HG03064 (cell line): ENCODE results near the gene USP17L28.
"Not testable (repeated sequence)": the region's sequence is repeated elsewhere in the genome, so short reads cannot be mapped to it uniquely, and the experiment has no call there.

Experiments used
- ATAC-seq: cut with Tn5 transposase; IDR thresholded peaks from one replicate; pipeline ENCODE4 v1.9.1; 2021; ENCODE audit warnings: low read depth; ENCODE audit not compliant: unreplicated experiment

The USP17L28 gene, protein sequence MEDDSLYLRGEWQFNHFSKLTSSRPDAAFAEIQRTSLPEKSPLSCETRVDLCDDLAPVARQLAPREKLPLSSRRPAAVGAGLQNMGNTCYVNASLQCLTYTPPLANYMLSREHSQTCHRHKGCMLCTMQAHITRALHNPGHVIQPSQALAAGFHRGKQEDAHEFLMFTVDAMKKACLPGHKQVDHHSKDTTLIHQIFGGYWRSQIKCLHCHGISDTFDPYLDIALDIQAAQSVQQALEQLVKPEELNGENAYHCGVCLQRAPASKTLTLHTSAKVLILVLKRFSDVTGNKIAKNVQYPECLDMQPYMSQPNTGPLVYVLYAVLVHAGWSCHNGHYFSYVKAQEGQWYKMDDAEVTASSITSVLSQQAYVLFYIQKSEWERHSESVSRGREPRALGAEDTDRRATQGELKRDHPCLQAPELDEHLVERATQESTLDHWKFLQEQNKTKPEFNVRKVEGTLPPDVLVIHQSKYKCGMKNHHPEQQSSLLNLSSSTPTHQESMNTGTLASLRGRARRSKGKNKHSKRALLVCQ

DNA sequence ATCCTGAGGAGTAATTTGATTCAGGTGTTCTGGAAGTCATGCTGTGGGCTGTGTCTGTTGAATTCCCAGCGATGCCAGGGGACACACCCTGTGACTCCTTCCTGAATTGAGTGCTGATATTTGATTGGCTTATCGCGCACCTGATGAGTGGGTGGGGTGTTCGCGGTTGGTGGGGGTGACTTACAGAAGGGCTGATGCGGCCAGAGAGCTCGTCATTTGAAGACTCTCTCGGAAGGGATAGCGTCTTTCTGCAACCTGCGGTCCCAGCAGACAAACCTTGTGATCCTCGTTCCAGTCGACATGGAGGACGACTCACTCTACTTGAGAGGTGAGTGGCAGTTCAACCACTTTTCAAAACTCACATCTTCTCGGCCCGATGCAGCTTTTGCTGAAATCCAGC, at the start of gene USP17L28:
Gene USP17L28 (plus strand): TSS at position 301 of the 400 bp plus-strand sequence. CDS start 0 bp downstream, at position 301.
- not testable (repeated sequence) for ATAC-seq

DNA sequence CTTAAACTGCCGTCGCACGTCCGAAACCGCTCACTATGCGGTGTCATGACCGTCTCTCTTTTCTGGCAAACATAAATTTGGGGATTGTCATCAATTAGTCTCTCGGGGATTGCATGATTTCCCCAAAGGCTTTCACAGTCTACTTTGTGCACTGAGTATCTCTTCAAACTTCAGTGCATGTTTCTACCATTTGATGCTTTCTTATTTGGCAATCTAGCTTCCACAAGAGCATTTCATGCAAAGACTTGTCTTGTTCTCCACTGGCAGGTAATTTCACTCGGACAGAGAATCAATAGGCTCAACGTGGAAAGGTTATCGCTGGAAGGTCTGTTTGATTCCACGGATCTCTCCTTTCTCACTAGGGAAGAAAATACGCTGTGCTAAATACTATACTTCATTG, 24.5 kb upstream of the USP17L28 start:
- ATAC-seq, result not testable (repeated sequence)

DNA sequence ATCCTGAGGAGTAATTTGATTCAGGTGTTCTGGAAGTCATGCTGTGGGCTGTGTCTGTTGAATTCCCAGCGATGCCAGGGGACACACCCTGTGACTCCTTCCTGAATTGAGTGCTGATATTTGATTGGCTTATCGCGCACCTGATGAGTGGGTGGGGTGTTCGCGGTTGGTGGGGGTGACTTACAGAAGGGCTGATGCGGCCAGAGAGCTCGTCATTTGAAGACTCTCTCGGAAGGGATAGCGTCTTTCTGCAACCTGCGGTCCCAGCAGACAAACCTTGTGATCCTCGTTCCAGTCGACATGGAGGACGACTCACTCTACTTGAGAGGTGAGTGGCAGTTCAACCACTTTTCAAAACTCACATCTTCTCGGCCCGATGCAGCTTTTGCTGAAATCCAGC, 23.8 kb upstream of the USP17L28 start, which contains the start of gene USP17L24:
Gene USP17L24 (plus strand): TSS at position 301 of the 400 bp plus-strand sequence. CDS start 0 bp downstream, at position 301.
- ATAC-seq, result not testable (repeated sequence)

DNA sequence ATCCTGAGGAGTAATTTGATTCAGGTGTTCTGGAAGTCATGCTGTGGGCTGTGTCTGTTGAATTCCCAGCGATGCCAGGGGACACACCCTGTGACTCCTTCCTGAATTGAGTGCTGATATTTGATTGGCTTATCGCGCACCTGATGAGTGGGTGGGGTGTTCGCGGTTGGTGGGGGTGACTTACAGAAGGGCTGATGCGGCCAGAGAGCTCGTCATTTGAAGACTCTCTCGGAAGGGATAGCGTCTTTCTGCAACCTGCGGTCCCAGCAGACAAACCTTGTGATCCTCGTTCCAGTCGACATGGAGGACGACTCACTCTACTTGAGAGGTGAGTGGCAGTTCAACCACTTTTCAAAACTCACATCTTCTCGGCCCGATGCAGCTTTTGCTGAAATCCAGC, 19.1 kb upstream of the USP17L28 start, which contains the start of gene USP17L25:
Gene USP17L25 (plus strand): TSS at position 301 of the 400 bp plus-strand sequence. CDS start 0 bp downstream, at position 301.
- ATAC-seq, result not testable (repeated sequence)

DNA sequence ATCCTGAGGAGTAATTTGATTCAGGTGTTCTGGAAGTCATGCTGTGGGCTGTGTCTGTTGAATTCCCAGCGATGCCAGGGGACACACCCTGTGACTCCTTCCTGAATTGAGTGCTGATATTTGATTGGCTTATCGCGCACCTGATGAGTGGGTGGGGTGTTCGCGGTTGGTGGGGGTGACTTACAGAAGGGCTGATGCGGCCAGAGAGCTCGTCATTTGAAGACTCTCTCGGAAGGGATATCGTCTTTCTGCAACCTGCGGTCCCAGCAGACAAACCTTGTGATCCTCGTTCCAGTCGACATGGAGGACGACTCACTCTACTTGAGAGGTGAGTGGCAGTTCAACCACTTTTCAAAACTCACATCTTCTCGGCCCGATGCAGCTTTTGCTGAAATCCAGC, 14.3 kb upstream of the USP17L28 start, which contains the start of gene USP17L26:
Gene USP17L26 (plus strand): TSS at position 301 of the 400 bp plus-strand sequence. CDS start 0 bp downstream, at position 301.
- not testable (repeated sequence) for ATAC-seq

DNA sequence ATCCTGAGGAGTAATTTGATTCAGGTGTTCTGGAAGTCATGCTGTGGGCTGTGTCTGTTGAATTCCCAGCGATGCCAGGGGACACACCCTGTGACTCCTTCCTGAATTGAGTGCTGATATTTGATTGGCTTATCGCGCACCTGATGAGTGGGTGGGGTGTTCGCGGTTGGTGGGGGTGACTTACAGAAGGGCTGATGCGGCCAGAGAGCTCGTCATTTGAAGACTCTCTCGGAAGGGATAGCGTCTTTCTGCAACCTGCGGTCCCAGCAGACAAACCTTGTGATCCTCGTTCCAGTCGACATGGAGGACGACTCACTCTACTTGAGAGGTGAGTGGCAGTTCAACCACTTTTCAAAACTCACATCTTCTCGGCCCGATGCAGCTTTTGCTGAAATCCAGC, 9.6 kb upstream of the USP17L28 start, which contains the start of gene USP17L5:
Gene USP17L5 (plus strand): TSS at position 301 of the 400 bp plus-strand sequence. CDS start 0 bp downstream, at position 301.
- ATAC-seq, result not testable (repeated sequence)

DNA sequence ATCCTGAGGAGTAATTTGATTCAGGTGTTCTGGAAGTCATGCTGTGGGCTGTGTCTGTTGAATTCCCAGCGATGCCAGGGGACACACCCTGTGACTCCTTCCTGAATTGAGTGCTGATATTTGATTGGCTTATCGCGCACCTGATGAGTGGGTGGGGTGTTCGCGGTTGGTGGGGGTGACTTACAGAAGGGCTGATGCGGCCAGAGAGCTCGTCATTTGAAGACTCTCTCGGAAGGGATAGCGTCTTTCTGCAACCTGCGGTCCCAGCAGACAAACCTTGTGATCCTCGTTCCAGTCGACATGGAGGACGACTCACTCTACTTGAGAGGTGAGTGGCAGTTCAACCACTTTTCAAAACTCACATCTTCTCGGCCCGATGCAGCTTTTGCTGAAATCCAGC, 4.8 kb upstream of the USP17L28 start, which contains the start of gene USP17L27:
Gene USP17L27 (plus strand): TSS at position 301 of the 400 bp plus-strand sequence. CDS start 0 bp downstream, at position 301.
- not testable (repeated sequence) for ATAC-seq

DNA sequence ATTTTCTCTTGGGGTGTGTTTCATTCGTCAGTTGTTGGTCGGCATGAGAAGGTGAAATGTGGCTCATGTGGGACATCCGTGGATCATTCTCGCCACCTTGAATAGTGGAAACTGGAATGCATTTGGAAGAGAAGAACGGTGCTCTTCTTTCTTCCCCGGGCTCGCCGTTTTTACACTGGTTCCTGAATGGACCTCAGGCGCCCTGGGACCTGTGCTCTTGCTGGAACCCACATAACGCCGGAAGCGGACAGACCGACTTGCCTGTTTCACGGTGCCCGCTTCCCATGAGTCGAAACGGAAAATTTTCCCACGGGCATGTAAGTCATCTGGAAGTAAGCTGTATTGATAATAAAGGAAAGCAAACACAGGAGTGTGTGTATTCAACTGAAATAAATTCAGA, 2.2 kb downstream of the USP17L28 start:
- not testable (repeated sequence) for ATAC-seq

DNA sequence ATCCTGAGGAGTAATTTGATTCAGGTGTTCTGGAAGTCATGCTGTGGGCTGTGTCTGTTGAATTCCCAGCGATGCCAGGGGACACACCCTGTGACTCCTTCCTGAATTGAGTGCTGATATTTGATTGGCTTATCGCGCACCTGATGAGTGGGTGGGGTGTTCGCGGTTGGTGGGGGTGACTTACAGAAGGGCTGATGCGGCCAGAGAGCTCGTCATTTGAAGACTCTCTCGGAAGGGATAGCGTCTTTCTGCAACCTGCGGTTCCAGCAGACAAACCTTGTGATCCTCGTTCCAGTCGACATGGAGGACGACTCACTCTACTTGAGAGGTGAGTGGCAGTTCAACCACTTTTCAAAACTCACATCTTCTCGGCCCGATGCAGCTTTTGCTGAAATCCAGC, 4.6 kb downstream of the USP17L28 start, which contains the start of gene USP17L29:
Gene USP17L29 (plus strand): TSS at position 301 of the 400 bp plus-strand sequence. CDS start 0 bp downstream, at position 301.
- not testable (repeated sequence) for ATAC-seq

DNA sequence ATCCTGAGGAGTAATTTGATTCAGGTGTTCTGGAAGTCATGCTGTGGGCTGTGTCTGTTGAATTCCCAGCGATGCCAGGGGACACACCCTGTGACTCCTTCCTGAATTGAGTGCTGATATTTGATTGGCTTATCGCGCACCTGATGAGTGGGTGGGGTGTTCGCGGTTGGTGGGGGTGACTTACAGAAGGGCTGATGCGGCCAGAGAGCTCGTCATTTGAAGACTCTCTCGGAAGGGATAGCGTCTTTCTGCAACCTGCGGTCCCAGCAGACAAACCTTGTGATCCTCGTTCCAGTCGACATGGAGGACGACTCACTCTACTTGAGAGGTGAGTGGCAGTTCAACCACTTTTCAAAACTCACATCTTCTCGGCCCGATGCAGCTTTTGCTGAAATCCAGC, 14.1 kb downstream of the USP17L28 start, which contains the start of gene USP17L30:
Gene USP17L30 (plus strand): TSS at position 301 of the 400 bp plus-strand sequence. CDS start 0 bp downstream, at position 301.
- ATAC-seq, result not testable (repeated sequence)

DNA sequence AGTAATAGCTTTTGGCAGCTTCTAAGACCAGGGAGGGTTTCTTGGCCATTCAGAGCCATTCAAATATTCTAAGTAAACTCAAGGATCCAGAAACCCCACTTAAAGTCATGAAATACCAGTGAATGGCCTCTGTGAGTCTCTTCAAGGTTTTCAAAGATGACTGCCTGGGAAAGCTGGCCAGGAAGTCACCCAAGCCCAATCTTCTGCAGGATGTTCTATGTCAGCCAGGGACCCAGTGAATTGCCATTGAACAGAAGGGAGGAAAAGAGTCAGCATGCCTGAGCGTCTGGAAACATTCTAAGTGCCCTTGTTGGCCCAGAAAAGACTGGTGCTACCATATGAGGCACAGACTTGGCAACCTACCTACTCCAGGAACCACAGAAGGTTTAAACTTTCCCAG, 31.2 kb downstream of the USP17L28 start:
- ATAC-seq, result not testable (repeated sequence)

DNA sequence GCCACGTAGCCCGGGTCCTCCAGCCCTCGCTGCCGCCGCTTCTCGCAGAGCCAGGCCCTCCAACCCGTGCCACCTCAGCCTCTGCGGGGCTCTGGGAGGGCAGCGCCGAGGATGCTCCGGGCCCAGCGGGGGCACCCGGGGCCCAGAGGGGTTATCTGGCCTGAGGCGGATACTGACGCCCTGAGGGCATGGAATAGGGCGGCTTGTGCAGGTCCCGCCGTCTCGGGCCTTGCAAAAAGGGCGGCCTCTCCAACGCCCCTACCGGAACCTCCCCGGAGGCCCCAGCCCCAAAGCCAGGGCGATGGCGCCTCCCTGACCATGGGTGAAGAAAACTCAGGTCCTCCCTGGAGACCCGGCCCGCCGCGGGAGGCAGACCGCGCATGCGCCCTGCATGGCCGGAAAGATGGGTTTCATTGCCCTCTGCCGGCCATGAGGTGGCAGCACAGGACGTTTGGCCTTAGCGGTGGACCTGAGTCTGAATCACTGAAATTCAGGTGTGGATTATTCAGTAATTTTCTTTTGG, 32.4 kb downstream of the USP17L28 start:
- not testable (repeated sequence) for ATAC-seq

DNA sequence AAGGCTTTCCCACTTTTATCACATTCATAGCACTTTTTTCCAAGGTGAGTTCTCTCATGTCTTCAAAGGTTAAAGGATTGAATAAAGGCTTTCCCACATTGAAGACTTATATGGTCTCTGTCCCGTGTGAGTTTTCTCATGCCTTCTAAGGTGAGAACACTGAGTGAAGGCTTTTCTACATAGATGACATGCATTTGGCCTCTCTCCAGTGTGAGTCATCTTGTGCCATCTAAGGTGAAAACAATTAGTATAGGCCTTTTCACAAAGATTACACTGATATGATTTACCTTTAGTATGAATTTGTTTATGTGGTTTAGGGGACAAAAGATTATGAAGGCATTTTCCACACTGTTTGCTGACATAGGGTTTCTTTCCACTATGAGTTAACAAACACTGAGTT, 35.4 kb downstream of the USP17L28 start:
- no peak for ATAC-seq

DNA sequence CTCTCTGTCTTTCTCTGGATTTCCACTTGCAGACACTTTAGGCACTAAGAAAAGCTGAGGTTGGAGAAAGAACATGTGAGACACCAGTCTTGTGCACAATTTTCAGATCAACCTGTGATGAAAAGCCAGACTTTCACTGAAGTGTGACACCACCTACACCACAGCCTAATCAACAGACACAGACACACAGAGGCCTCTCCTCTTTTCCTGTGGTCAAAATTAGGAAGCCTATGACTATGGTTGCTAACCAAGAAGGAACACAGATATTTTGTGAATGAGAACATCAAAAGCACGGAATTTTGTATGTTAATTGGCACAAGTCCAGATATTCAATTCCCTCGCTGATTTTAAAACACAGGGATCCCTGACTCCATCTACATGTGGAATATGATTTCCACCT, 40.3 kb downstream of the USP17L28 start:
- not testable (repeated sequence) for ATAC-seq
